RCC 7860 (cell line): Measurements from ENCODE around the gene ABHD17B.
"Not testable (repeated sequence)": the region's sequence is repeated elsewhere in the genome, so short reads cannot be mapped to it uniquely, and the experiment has no call there.

Experiments
- DNase-seq: peaks from one replicate; pipeline ENCODE4 v3.0.0-alpha.2; 2015; ENCODE audit warnings: low spot score
- FAIRE-seq: peaks from 2 replicates; lab custom pipeline; 2012; peaks lifted over from hg19 to GRCh38; lab: Jason Lieb, UNC

The ABHD17B gene

DNA sequence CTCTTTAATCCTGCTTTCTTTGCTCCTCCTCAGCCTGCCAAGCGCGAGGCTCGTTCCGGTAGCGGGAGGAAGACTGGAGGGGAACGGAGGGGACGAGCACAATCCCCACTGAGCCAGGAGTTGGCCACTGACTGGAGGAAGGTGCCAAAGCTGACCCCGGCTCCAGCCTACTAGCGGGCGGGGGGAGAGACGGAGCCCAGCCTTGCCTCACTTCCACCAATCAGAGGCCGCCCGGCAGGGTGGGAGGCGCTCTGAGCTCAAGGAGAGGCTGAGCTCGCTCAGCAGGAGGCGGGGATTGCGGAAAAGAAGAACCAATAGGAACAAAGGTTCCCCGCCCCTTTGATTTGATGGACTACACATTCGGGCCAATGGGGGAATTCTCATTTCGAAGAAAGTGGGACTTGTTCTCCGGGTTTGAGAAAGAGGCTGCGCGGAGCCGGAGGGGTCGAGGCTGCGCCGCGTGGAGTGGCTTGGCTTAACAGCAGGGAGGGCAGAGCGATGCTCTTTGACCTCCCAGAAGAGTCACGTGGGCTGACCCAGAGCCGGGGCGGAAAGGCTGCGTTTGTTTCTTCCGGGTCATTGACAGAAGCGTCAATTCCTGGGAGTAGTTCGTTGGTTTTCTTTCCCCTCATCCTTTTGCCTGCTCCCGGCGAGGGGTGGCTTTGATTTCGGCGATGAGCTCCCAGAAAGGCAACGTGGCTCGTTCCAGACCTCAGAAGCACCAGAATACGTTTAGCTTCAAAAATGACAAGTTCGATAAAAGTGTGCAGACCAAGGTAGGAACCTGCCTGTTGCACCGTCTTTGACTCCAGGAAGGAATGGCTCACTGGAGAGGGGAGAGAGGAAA lies at the start of gene ABHD17B, which contains the start of gene C9orf85:
ABHD17B (minus strand) TSS at position 133 of the 847 bp plus-strand sequence. CDS start 36,113 bp downstream, outside the sequence.
C9orf85 (plus strand) TSS at position 579 of the 847 bp plus-strand sequence; CDS start at position 675, 96 bp downstream.
- peak; percentile 99 for DNase-seq
- peak; percentile 97 for FAIRE-seq

DNA sequence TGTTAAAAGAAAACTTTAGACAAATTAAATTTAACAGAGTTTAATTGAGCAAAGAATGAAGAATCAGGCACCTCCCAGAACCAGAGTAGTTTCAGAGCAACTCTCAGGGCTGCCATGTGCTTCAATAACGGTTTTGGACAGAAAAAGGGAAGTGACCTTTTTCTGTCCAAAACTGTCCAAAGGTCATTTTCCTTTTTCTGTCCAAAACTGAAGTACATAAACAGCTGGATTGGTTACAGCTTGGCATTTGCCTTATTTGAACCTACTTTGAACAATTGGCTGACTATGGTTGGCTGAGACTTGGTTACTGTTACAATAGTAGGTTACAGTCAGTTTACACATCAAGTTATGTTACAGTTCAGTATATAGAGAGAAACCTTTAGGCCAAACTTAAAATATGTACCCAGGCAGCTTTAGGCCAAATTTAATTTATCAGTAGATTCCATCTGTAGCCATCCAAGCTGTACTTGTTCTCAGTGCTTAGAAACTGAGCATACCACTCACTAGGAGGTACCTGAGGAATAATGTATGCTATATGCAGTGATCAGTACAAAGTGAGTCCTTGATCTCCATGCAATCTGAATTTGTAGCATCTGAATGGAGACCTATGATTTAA lies 44.4 kb upstream of the ABHD17B start:
- FAIRE-seq (no peak), DNase-seq (no peak)

DNA sequence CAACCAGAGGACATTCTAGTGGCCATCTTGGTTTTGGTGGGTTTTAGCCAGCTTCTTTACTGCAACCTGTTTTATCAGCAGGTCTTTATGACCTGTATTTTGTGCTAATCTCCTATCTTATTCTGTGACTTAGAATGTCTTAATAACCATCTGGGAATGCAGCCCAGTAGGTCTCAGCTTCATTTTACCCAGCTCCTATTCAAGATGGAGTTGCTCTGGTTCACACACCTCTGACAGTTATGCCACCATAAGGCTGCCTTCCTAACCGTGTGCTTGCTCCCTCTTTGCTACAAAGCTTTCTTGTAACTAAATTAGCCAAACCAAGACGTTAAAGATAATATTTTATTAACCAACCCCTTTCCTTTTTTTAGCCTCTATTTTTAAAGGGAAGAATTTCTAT lies 43.7 kb upstream of the ABHD17B start:
- not testable (repeated sequence) for DNase-seq, FAIRE-seq

DNA sequence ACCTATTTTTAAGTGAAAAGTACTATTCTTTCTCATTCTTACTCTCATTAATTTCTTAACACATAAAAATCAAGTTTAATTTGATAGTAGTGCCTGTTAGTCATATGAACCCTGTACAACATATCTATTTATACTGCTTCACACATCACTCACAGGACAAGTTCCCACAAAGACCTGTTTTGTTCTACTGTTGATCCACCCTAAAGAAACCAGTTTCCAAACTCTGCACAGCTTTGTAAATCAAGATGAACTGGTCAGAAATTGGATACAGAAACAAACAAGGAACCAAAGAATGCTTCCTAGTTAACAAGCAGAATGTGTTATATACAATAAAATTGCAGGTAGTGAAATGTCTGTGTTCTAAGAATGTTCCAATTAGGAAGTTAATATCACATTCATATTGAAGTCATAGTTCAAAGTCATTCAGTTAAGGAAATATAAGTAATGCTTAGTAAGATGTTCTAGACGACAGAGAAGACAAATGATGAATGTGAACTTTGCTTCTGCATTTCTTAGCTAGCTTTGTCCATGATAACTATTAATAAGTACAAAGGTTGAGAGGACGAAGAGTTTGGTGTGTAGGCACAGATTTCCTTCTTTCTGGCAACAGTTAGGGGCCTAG lies 33.9 kb upstream of the ABHD17B start:
- DNase-seq: no peak
- no peak for FAIRE-seq

DNA sequence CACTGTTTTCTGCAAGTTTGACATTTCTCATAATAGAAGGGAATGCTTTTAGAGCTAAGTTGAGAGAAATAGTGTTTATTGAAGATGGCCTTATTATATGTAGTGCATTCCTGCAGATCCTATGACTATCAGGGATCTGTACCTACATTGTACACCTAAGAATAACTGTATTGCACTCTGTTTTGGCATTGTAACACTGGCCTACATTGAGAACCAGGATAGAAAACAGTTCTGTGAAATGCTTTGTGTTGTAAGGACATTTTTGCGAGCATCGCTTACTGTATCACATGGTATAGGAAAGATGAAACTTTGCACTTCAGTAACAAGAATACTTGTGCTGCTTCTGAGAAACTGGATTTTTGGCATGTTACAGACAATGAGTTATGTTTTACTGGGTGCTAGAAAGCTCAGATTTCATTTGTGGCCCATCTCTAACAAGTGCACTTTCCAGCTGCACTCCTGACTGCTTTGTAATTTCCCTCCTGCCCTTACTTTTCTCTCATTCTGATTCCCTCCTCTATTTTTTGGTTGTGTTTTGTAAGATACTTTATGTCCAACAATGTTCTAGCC lies 31.1 kb upstream of the ABHD17B start:
- FAIRE-seq: no peak
- DNase-seq: no peak

DNA sequence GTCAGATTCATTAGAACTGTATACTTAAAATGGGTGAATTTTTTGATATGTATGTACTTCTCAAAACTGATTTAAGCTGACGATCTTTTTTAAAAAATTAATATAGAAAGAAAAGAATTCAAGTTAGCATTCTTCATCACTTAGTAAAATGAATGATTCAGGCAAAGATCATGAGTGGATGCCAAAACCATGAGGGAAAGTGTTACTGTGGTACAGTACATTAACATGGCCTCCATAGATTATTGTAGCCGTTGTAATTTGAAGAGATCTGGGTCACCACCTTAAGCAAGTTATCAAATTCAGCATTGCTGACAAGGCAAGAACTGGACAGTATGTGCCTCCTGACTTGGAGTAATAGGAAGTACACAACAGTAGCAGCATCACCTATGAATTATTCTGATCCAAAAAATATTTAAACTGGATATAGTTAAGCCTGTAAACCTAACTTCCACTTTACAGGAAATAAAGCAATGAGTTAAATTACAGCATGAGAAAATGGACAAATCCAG lies 30.1 kb upstream of the ABHD17B start:
- DNase-seq (no peak), FAIRE-seq (peak; percentile 23)

DNA sequence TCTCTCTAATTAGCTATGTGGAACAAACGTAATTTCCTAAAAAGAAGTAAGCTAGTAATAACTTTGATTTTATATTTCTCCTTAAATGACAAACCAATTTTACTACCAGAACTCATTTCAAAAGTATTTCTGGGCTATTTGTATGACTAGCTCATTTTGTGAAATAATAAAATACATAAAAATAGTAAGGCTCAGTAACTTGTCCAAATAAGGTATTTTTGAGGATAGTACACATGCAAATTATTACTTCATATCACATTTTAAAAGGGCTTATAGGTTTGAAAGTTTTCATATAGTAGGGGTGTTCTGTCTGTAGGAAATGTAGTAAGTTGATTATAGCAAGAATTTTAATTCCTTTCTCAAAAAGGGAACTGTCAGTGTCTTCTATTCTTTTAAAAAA lies 26.9 kb upstream of the ABHD17B start:
- DNase-seq (no peak), FAIRE-seq (peak; percentile 31)

DNA sequence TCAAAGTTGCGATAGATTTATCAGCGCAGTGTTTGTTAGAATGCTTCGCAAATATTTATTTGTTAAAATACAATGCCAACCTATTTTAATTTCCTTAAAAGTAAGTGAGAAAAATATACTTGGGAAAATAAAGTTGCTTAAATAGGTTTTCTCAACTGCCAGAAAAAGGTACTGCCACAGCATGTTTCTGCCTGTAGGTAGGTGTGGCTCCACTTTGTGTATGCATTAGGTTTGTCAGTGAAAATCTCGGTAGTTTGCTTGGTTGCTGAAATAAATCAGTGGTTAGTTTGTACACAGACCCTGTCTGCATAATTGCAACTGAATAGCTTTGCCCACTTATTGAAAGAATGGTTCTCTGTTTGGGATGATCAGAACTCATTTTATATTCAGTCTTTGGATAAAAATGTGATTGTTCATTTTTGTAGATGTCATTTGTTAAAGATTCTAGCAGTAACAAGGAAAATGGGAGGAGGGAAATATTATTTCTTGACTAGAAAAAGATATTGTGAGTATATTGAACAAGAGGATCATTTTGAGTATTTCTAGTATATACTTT lies 26.2 kb upstream of the ABHD17B start:
- FAIRE-seq (no peak), DNase-seq (no peak)

DNA sequence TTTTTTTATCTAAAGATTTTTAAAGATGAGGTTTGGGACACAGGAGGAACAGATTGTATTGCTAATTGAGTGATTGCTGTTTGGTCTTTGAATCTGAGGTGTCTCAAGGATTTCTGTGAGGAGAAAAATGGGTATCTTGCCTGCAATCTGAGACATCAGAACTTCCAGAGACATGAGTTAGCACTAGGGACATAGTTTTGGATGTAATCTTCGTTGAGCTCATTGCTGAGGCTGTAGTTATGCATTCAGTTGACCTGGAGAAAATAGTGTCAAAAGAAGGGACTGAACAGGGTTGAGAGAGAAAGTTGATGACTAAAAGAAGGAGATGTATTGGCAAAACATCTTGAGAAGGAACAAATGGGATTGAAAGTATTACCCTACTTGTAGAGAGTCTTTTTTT lies 25.1 kb upstream of the ABHD17B start:
- FAIRE-seq: no peak
- DNase-seq: no peak

DNA sequence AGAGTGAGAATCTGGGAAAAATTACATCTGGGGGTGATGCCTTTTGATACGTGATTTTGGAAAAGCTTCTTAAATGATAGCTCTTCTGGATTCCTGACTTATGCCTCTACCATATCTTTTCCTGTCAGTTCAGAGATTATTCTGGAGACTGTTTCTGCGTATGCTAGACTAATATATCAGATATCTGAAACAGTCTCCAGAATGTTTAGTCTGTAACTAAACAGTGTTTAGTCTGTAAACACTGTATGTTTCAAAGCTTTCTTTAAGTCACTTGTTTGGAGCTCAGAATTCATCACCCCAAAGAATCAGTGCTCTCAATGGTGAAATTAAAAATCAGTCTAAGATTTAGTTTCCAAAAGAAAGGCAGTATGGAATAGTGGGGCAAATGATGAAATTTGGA lies 20.2 kb upstream of the ABHD17B start:
- no peak for DNase-seq
- FAIRE-seq: no peak

DNA sequence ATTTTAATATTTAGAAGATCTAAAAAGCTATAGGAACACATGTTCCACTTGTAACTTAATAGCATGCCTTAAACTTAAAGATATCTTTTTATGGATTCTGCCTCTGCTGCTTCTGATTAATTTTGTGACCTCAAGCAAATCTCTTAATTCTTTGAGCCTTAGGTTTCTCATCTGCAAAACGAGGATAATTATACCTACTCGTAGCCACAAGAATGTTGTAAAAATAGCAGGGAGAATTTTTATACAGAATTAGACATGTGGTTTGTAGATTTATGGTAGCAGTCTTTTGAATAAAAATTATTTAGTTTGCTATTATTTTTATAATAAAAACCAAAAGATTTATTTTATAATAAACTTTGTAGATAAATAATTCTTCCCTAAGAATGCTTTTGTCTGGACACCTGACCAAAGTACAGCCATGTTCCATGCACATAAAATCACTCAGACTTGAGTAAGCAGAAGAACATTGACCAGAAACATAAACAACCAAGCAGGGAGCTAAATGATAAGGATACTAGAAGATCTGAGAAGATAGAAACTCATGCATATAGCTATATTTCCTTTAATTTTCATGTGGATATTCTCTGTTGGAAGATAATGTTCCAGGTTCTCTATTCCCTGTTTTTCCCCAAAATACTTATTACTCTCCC lies 18.9 kb upstream of the ABHD17B start:
- DNase-seq (no peak), FAIRE-seq (peak; percentile 38)

DNA sequence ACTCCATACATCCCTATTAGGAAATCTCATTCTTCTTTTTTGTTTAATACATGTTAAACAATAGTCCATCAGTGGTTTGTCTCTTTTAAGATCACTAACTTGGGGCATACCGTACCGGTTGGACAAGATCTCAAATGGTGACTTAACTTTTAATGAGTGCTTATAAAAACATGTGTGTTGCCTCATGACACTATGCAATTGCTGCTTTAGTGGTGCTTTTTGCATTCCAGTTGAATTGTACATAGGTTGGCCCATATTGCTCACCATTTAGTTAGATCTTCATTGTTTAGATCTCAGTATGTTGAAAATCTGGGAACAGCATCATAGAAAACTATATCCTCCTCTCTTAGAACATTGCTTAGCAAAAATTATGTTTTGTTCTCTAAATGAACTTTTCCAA lies 18.2 kb upstream of the ABHD17B start:
- FAIRE-seq (no peak), DNase-seq (no peak)

DNA sequence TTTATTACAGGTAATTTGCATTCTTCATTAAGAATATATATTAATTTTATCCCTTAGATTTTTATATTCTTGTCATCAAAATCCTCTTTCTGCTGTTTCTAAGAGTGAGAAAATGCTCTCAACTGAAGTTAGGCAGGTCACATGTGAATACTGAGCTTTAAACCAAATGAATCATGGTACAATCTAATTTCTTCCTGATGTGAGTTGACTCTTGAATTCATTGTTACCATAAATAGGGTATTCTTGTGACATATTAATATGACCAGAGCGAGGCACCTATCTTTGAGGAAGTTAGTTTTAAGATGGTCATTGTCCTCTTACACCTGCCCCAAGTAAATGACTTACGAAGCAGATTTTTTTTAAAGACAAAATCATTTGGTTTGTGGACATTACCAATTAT lies 17.8 kb upstream of the ABHD17B start:
- DNase-seq: no peak
- no peak for FAIRE-seq

DNA sequence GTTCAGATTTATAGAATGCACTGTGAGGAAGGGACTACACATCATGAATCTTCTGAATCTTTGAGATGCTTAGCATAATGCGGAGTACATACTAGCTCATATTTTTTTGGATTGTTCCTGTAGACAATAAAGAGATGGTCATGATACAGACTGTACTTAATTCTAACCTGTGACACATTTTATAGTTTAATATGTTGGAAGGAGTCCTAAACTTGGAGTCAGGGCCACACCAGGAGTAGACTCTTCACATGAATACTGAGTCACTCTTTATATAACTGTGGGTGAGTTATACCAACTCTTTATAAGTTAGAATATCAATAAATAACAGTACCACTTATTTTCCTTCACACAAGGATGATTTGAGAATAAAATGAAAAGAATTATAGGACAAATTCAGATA lies 17.4 kb upstream of the ABHD17B start:
- peak; percentile 68 for FAIRE-seq

DNA sequence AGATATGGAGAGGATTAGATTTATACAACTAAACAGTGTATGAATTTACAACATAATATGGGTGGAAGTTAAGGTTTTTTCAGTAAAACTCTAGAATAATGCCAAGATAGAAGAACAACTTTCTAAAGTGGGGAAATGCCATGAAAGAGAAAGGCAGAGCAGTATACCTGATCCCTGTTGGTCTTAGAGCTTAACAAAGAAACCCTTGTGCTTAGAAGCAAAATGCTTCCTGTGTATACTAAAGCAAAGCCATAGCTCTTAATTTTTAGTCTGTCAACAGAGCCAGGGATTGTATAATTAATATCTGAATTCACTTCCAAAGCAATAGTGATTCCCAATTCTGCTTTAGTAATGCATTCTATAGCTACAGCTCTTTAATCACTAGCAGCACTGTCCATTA lies 14.8 kb upstream of the ABHD17B start:
- DNase-seq: no peak
- FAIRE-seq: no peak

More for the DNA sequence above, 17.4 kb upstream of the ABHD17B start:
- DNase-seq: no peak

DNA sequence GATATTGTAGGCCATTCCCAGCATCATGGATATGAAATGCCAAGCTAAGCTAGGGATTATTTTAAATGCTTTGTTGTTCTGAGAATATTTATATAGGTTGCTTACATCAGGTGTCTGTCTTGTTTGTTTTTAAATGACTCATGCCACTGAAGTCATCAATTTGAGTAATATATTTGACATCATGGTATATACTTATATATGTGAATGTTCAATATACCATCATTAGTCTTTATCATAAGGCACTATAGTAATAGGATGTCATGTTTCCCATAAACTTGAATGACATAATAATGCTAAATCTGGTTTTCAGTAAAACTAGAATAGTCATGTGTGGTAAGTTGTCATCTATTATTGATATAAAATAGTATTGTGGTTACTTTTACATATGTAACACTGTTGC lies 13.6 kb upstream of the ABHD17B start:
- DNase-seq (no peak), FAIRE-seq (peak; percentile 7)

DNA sequence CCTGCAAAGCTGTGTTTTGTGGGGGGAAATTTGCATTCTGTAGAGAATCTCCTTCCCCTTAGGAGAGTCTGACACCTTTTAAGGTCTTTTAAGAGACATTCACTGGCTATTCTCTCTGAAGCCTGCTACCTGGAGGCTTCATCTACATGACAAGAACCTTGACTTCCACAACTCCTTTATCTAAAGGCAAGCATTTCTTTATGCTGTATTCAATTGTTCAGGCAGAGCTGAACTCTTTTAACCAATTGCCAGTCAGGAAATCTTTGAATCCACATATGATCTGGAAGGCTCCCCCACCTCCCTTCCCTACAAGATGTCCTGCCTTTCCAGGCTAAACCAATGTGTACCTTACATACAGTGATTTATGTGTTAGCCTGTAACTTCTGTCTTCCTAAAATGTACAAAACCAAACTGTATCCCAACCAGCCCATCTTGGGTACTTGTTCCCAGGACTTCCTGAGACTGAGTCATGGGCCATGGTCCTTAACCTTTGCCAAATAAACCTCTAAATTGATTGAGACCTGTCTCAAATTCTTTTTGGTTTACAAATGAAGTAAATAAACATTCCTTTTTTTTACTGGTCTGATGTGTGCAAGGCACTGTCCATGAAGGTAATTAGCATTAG lies 10.3 kb upstream of the ABHD17B start:
- DNase-seq (no peak), FAIRE-seq (no peak)

DNA sequence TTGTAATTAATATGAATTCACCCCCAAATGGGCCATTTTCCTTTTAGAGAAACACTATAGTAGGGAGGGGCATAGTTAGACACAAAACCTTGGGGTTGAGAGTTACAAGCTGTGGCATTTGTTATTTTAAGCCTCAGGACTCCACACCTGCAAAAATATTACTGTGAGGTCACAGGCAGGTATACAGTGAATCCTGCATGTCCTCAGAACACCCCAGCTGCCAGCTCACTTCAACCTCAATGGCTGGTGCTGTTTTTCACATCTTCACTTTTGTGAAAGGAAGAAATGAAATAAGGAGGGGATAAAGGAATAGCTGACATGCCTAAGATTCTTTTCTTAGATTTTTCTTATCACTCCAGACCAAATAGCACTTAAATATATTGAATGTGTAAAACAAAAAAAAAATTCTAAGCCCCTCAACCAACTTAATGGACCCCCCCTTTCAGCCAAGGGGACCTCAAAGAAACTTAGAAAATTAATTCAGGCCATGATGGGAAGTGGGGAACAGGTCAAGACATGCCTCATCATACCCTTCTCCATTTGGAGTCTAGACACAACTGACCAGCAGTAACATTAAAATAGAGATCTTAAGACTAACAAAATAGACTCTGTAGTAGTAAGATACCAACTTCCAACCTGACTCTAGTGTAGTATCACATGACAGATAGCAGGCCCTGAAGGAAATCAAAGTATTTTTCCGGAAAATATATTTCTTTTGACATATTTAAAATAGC lies 9.6 kb upstream of the ABHD17B start:
- DNase-seq (no peak), FAIRE-seq (no peak)

DNA sequence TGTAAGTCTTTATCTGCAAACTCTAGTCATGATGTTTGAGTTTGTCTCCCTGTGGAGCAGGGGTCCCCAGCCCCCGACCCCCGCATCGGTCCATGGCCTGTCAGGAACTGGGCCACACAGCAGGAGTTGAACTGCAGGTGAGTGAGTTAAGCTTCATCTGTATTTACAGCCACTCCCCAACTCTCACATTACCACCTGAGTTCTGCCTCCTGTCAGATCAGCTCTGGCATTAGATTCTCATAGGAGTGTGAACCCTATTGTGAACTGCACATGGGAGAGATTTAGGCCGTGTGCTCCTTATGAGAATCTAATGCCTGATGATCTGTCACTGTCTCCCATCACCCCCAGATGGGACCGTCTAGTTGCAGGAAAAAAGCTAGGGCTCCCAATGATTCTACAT lies 7.4 kb upstream of the ABHD17B start:
- DNase-seq (no peak), FAIRE-seq (no peak)
